Endothelial cell of umbilical vein (primary cell): Measurements from ENCODE around the gene HOXD8. TPM values are rescaled to one million over a fixed set of nuclear protein-coding genes. Genes with fewer than 3 reads are reported as not detected.

Source experiments
- BruUV-seq: library from RNA; stranded (reverse); fragments of 400-500 nt; replicated peaks from 2 replicates; lab custom pipeline; 2021; lab: Mats Ljungman, UMichigan
- CTCF ChIA-PET: fragments of 300-600, 350-600 bp; sonication (Branson Sonifier 250); formaldehyde crosslinking; loops from one replicate; lab custom pipeline; 2021; ENCODE audit warnings: antibody characterized with exemption, inconsistent platforms; lab: Charles Lee
- POLR2A ChIA-PET: fragments of 300-600, 350-600 bp; sonication (Branson Sonifier 250); formaldehyde crosslinking; loops from one replicate; lab custom pipeline; 2021; ENCODE audit warnings: antibody characterized with exemption, inconsistent platforms; lab: Charles Lee
- DNase-seq: peaks from one replicate; pipeline ENCODE4 v3.0.0-alpha.2; 2011; ENCODE audit warnings: low read depth, low spot score
- FAIRE-seq: peaks from 2 replicates; lab custom pipeline; 2011; peaks lifted over from hg19 to GRCh38; lab: Jason Lieb, UNC
- H2AFZ ChIP-seq: 2 replicates; pipeline ENCODE4 v1.6.0; 2012; ENCODE audit warnings: low read depth, low read length, control low read depth, inconsistent platforms
- H3K27ac ChIP-seq: 2 replicates; pipeline ENCODE4 v1.5.1; 2011; ENCODE audit warnings: low read depth, mild to moderate bottlenecking, control low read depth, low read length, moderate library complexity; ENCODE audit not compliant: insufficient read depth
- H3K27me3 ChIP-seq, 2 experiments: 2 replicates each; pipeline versions ENCODE4 v1.6.0 to v1.6.1; 2011; ENCODE audit warnings: low read length in 2 of 2, mixed read lengths in 1 of 2; ENCODE audit not compliant: control insufficient read depth in 2 of 2, insufficient read depth in 2 of 2
- H3K36me3 ChIP-seq, 2 experiments: 2 replicates in 1 of 2; 3 replicates in 1 of 2; pipeline ENCODE4 v1.5.1; 2011; ENCODE audit warnings: low read length in 2 of 2, mild to moderate bottlenecking in 1 of 2, moderate library complexity in 1 of 2; ENCODE audit not compliant: control insufficient read depth in 2 of 2, insufficient read depth in 2 of 2; ENCODE audit errors: extremely low read depth in 1 of 2
- H3K4me1 ChIP-seq: 3 replicates; pipeline ENCODE4 v1.5.1; 2011; ENCODE audit warnings: mild to moderate bottlenecking, low read length; ENCODE audit not compliant: control insufficient read depth, insufficient read depth; ENCODE audit errors: extremely low read depth
- H3K4me2 ChIP-seq: 2 replicates; pipeline ENCODE4 v1.6.1; 2011; ENCODE audit warnings: low read length, control low read depth, mixed read lengths; ENCODE audit not compliant: insufficient read depth
- H3K4me3 ChIP-seq, 3 experiments: fragments of 200-600 bp in 1 of 3; sonication (generic), shearing (Covaris generic) in 1 of 3; replicated peaks in 1 of 3; 2 replicates each; pipeline ENCODE4 v1.5.1; 2011 to 2016; ENCODE audit warnings: control low read depth in 3 of 3, low read length in 3 of 3, mild to moderate bottlenecking in 2 of 3, inconsistent platforms in 1 of 3, low read depth in 1 of 3, moderate library complexity in 1 of 3; ENCODE audit not compliant: insufficient read depth in 1 of 3
- H3K79me2 ChIP-seq: 2 replicates; pipeline ENCODE4 v1.6.0; 2012; ENCODE audit warnings: low read length, inconsistent platforms; ENCODE audit not compliant: control insufficient read depth, insufficient read depth
- H3K9ac ChIP-seq: replicated peaks from 2 replicates; pipeline ENCODE3; 2011; ENCODE audit warnings: low read length, control low read depth; ENCODE audit not compliant: insufficient read depth; ENCODE audit errors: extremely low read depth
- H3K9me1 ChIP-seq: replicated peaks from 3 replicates; pipeline ENCODE4 v1.6.0; 2011; ENCODE audit warnings: mild to moderate bottlenecking, low read length; ENCODE audit not compliant: control insufficient read depth, insufficient read depth; ENCODE audit errors: extremely low read depth
- H3K9me3 ChIP-seq: replicated peaks from 2 replicates; pipeline ENCODE4 v1.5.1; 2012; ENCODE audit warnings: low read length, inconsistent platforms; ENCODE audit not compliant: control insufficient read depth, insufficient read depth
- H4K20me1 ChIP-seq: replicated peaks from 2 replicates; pipeline ENCODE3; 2011; ENCODE audit warnings: mild to moderate bottlenecking, low read length; ENCODE audit not compliant: control insufficient read depth, insufficient read depth; ENCODE audit errors: extremely low read depth
- CTCF ChIP-seq, 2 donors: IDR thresholded peaks; 1 replicate in 1 of 2; 2 replicates in 1 of 2; pipeline ENCODE4 v1.5.1; 2011; ENCODE audit warnings: low read length in 2 of 2, mild to moderate bottlenecking in 2 of 2, moderate library complexity in 2 of 2, control low read depth in 1 of 2, inconsistent platforms in 1 of 2, low read depth in 1 of 2; ENCODE audit not compliant: insufficient read depth in 1 of 2; ENCODE audit errors: extremely low read depth in 1 of 2
- EZH2 ChIP-seq: IDR thresholded peaks from 2 replicates; pipeline ENCODE4 v1.6.1; 2012; ENCODE audit warnings: borderline replicate concordance, low read depth, mild to moderate bottlenecking, moderate library complexity, low read length, inconsistent platforms; ENCODE audit not compliant: severe bottlenecking
- GATA2 ChIP-seq: IDR thresholded peaks from 2 replicates; pipeline ENCODE4 v1.7.0; 2011; ENCODE audit warnings: low read depth, mild to moderate bottlenecking, moderate library complexity, mixed read lengths, low read length; ENCODE audit not compliant: insufficient read length, insufficient read depth
- MAX ChIP-seq: IDR thresholded peaks from 2 replicates; pipeline ENCODE4 v1.6.1; 2011; ENCODE audit not compliant: insufficient read depth, insufficient read length
- POLR2A ChIP-seq: IDR thresholded peaks from 2 replicates; pipeline ENCODE4 v1.6.1; 2012; ENCODE audit warnings: low read depth, mild to moderate bottlenecking, control low read depth, low read length
- dilution Hi-C: fragments of 300-500 bp; cut with MboI; formaldehyde crosslinking; loops from one replicate; pipeline ENCODE4 v1.15.0; 2019; ENCODE audit warnings: low sequenced_read_pairs; ENCODE audit not compliant: extremely low pct_ligation_motif_present
- intact Hi-C: fragments of 100-400 bp; cut with micrococcal nuclease; formaldehyde crosslinking; loops from one replicate; pipeline ENCODE4 v1.10.0; 2022
- polyA plus RNA-seq, 4 experiments: library from polyadenylated mRNA; depleted of rRNA in 3 of 4; stranded (reverse) in 3 of 4; unstranded in 1 of 4; fragments of >200 nt; gene quantifications; 2 replicates each; pipeline versions ENCODE4 v1.2.1 to v1.2.3, GENCODE V29; 2011 to 2012; ENCODE audit warnings: missing spikeins in 1 of 4
- total RNA-seq: library from RNA; stranded (reverse); gene quantifications from 2 replicates; pipeline ENCODE4 v1.2.3, GENCODE V29; 2021

The HOXD8 gene
- total and polyA plus RNA-seq, 2 donors (not counting 3 experiments of a cell fraction or from before 2014, with no cell fraction given), result 6.4 to 15.6 TPM

GRCh38 chr2:176159663-176160250 lies 30.3 kb downstream of the HOXD8 start:
- no peak overlapping the region for H3K4me2 ChIP-seq
- H3K79me2 ChIP-seq, result no peaks in the 10 kb centered on the region
- intact Hi-C loops, result no loop called here
- dilution Hi-C loops, result no loop called here
- H2AFZ ChIP-seq, result no peak overlapping the region
- no peaks in the 10 kb centered on the region for H3K9me1 ChIP-seq
- CTCF ChIA-PET, result interaction anchor here (0.8 to 3.4 kb wide), 2 partner anchors 295 to 395 kb away, joined by 3 to 14 read pairs; no protein-coding TSS in a partner anchor
- H4K20me1 ChIP-seq, result no peaks in the 10 kb centered on the region
- peaks cover 0 to 3% of the 10 kb centered on the region in 2 experiments for H3K36me3 ChIP-seq
- H3K4me3 ChIP-seq, result no peak overlapping the region
- H3K4me1 ChIP-seq, result no peaks in the 10 kb centered on the region
- no TSS peak for BruUV-seq
- FAIRE-seq (no peak), DNase-seq (no peak)
- TF ChIP-seq POLR2A (no peak), EZH2 (no peak), GATA2 (no peak), MAX (no peak), CTCF (IDR thresholded peaks at IDR 0.05; ENCODE audit: extremely low read depth in 1 of 2, insufficient read depth in 1 of 2, low read depth in 1 of 2, low read length in 2 of 2) (no peak)
- H3K27me3 ChIP-seq, result peaks cover 5 to 8% of the 10 kb centered on the region in 2 experiments
- H3K27ac ChIP-seq, result no peak overlapping the region
- POLR2A ChIA-PET, result no interaction called here
- H3K9me3 ChIP-seq, result no peaks in the 10 kb centered on the region
- H3K9ac ChIP-seq, result no peak overlapping the region
